Trophoblast cell (in vitro differentiated cells and primary cell): ENCODE data around the gene ACOT7.
A peak's percentile ranks its signal among the peaks of the same experiment; 100 is the strongest.

Experiments
- DNase-seq, 2 donors: peaks; one replicate each; pipeline ENCODE4 v3.0.0-alpha.2; 2016
- H2AFZ ChIP-seq: 2 replicates; pipeline ENCODE4 v1.6.1; 2013; ENCODE audit warnings: low read length, moderate library complexity, mild to moderate bottlenecking; ENCODE audit not compliant: insufficient read depth, poor library complexity
- H2AK5ac ChIP-seq: 2 replicates; pipeline ENCODE4 v1.6.1; 2013; ENCODE audit warnings: mild to moderate bottlenecking, low read length
- H2BK120ac ChIP-seq: 2 replicates; pipeline ENCODE4 v1.6.1; 2013; ENCODE audit warnings: low read length, mild to moderate bottlenecking, moderate library complexity; ENCODE audit not compliant: insufficient read depth, poor library complexity
- H2BK12ac ChIP-seq: 2 replicates; pipeline ENCODE4 v1.6.1; 2013; ENCODE audit warnings: mild to moderate bottlenecking, low read length, moderate library complexity
- H2BK5ac ChIP-seq: 2 replicates; pipeline ENCODE4 v1.6.1; 2013; ENCODE audit warnings: low read length, low read depth, moderate library complexity, mild to moderate bottlenecking; ENCODE audit not compliant: poor library complexity
- H3K14ac ChIP-seq: 2 replicates; pipeline ENCODE4 v1.6.1; 2013; ENCODE audit warnings: mild to moderate bottlenecking, low read length
- H3K18ac ChIP-seq: 2 replicates; pipeline ENCODE4 v1.6.1; 2013; ENCODE audit warnings: mild to moderate bottlenecking, low read length
- H3K23ac ChIP-seq: 2 replicates; pipeline ENCODE4 v1.6.1; 2013; ENCODE audit warnings: low read length
- H3K27ac ChIP-seq: 2 replicates; pipeline ENCODE4 v1.5.1; 2013; ENCODE audit warnings: low read depth, mild to moderate bottlenecking, inconsistent platforms, low read length, moderate library complexity
- H3K27me3 ChIP-seq: 2 replicates; pipeline ENCODE4 v1.6.1; 2013; ENCODE audit warnings: inconsistent platforms, mild to moderate bottlenecking, low read length, moderate library complexity; ENCODE audit not compliant: insufficient read depth
- H3K36me3 ChIP-seq, 2 experiments: 1 replicate in 1 of 2; 2 replicates in 1 of 2; pipeline ENCODE4 v1.6.1; 2013; ENCODE audit warnings: low read length in 2 of 2, mild to moderate bottlenecking in 2 of 2, moderate library complexity in 1 of 2; ENCODE audit not compliant: insufficient read depth in 2 of 2, control insufficient read depth in 1 of 2
- H3K4ac ChIP-seq: 2 replicates; pipeline ENCODE4 v1.6.1; 2013; ENCODE audit warnings: low read depth, mild to moderate bottlenecking, low read length, moderate library complexity
- H3K4me1 ChIP-seq, 2 experiments: 1 replicate in 1 of 2; 2 replicates in 1 of 2; pipeline ENCODE4 v1.6.1; 2013; ENCODE audit warnings: low read length in 2 of 2, mild to moderate bottlenecking in 2 of 2, moderate library complexity in 1 of 2; ENCODE audit not compliant: insufficient read depth in 2 of 2, control insufficient read depth in 1 of 2
- H3K4me2 ChIP-seq: 2 replicates; pipeline ENCODE4 v1.6.1; 2013; ENCODE audit warnings: inconsistent platforms, mild to moderate bottlenecking, low read length, moderate library complexity
- H3K4me3 ChIP-seq: 2 replicates; pipeline ENCODE4 v1.5.1; 2013; ENCODE audit warnings: mild to moderate bottlenecking, low read depth, low read length, inconsistent platforms
- H3K79me1 ChIP-seq: one replicate; pipeline ENCODE4 v1.6.1; 2013; ENCODE audit warnings: low read length
- H3K79me2 ChIP-seq: 2 replicates; pipeline ENCODE4 v1.6.1; 2013; ENCODE audit warnings: low read length, mild to moderate bottlenecking; ENCODE audit not compliant: control insufficient read depth, insufficient read depth, poor library complexity
- H3K9ac ChIP-seq: 2 replicates; pipeline ENCODE4 v1.6.1; 2013; ENCODE audit warnings: mild to moderate bottlenecking, low read length
- H3K9me3 ChIP-seq: 2 replicates; pipeline ENCODE4 v1.6.1; 2013; ENCODE audit warnings: low read depth, mild to moderate bottlenecking, control low read depth, inconsistent platforms, low read length; ENCODE audit not compliant: insufficient read depth
- H4K12ac ChIP-seq: 2 replicates; pipeline ENCODE4 v1.6.1; 2013; ENCODE audit warnings: low read depth, mild to moderate bottlenecking, low read length, moderate library complexity
- H4K8ac ChIP-seq: 2 replicates; pipeline ENCODE4 v1.6.1; 2013; ENCODE audit warnings: low read depth, mild to moderate bottlenecking, low read length, moderate library complexity
- H4K91ac ChIP-seq: one replicate; pipeline ENCODE4 v1.6.1; 2013; ENCODE audit warnings: low read depth, mild to moderate bottlenecking, low read length, moderate library complexity
- WGBS: extraction: QIAGEN DNeasy Blood & Tissue Kit; methylation state at CpG from one replicate; pipeline ENCODE4 v1.1.7; 2013; ENCODE audit warnings: missing lambda C conversion rate; ENCODE audit not compliant: insufficient read length, insufficient coverage; ENCODE audit errors: extremely low coverage; 5-methylcytosine and 5-hydroxymethylcytosine counted together

The ACOT7 gene

DNA sequence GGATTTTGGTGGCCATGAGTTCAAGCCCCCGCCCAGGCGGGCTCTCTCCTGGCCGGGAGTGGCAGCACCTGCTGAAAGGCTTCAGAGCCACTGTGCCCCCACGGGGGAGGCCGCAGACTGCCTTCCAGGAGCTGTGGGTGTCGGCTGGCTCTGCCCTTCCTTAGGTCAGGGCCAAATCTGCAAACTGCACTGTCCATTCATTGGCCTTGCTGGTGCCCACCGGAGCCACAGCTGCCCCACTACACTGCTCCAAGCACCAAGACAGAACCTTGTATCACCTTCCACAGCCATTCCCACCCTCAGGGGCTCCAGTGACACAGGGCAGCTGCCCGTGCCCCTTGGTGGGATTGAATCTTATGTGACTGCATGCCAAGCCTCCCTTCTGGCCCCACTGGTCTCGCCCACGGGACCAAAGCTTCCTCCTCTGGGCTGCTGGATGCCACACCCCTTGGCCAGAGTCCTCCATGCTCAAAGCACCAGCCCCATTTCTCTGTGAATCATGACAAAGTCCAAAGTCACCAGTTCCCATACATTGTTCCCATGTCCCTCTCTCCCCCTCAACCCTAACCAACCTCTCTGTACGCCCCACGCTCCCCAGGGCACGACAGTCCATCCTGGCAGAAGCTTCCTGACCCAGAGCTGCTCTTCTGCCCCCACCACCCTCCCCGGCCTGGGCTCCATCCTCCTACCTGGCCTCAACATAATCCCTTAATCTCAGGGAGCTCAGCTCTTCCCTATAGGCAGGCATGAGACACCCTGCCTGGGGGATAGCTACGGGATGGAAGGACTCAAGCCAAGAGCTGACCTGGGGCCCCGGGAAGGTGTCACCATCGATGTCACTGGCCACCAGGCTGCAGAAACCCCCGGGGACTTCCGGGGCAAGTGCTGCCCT lies 111.8 kb downstream of the ACOT7 start:
- no peak overlapping the region for H4K8ac ChIP-seq
- no peak overlapping the region for H3K14ac ChIP-seq
- no peak overlapping the region for H2AFZ ChIP-seq
- WGBS, result no CpG with 5 or more reads among the region's 19 CpGs
- H3K4me3 ChIP-seq, result no peak overlapping the region
- no peaks in the 10 kb centered on the region for H3K36me3 ChIP-seq
- H3K4me2 ChIP-seq, result no peak overlapping the region
- H3K79me2 ChIP-seq, result no peaks in the 10 kb centered on the region
- H3K9me3 ChIP-seq, result no peaks in the 10 kb centered on the region
- no peak overlapping the region for H3K27ac ChIP-seq
- no peaks in the 10 kb centered on the region for H3K79me1 ChIP-seq
- no peaks in the 10 kb centered on the region for H3K4me1 ChIP-seq
- H3K27me3 ChIP-seq, result no peaks in the 10 kb centered on the region
- no peak overlapping the region for H4K12ac ChIP-seq
- no peak overlapping the region for H2BK120ac ChIP-seq
- no peak overlapping the region for H3K9ac ChIP-seq
- H3K18ac ChIP-seq, result no peak overlapping the region
- H4K91ac ChIP-seq, result no peak overlapping the region
- no peak overlapping the region for H3K23ac ChIP-seq
- no peak overlapping the region for H2BK5ac ChIP-seq
- H2BK12ac ChIP-seq, result no peak overlapping the region
- DNase-seq, result no peak
- H3K4ac ChIP-seq, result no peak overlapping the region
- H2AK5ac ChIP-seq, result no peak overlapping the region

DNA sequence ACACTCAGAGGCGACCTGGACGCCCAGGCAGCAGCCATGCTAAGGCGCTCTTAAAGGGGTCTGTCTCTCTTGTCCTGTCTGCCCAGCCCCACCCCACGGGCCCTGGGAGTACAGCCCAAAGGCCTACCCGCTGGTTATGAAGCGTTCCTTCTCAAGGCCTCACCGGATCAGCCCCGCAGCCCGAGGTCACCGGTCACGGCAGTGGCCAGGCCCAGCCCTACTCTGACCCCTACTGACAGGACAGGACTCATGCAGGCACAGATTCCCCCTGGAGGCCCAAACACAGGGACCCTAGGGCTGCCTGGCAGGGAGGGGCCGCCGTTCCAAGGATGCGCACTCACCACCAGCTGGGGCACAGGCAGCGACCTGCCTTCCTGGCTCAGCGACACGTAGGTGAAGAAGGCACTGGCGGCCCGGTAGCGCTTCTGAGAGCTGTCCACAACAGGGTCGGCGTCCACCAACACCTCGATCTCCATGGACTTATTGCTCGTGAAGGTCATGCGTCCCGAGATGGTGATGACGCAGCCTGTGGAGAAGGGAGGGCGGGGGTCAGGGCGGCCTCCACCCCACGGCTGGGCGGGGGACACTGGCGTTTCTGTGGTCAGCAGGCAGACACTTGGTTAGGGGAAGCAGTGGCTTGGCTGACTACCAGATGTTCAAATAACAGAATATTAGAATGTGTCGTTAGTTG lies 112.7 kb downstream of the ACOT7 start:
- no peaks in the 10 kb centered on the region for H3K27me3 ChIP-seq
- no peak overlapping the region for H3K9ac ChIP-seq
- no peaks in the 10 kb centered on the region for H3K36me3 ChIP-seq
- no CpG with 5 or more reads among the region's 33 CpGs for WGBS
- no peak overlapping the region for H2AK5ac ChIP-seq
- H3K18ac ChIP-seq, result no peak overlapping the region
- H3K23ac ChIP-seq, result no peak overlapping the region
- no peak overlapping the region for H2BK12ac ChIP-seq
- H3K4me1 ChIP-seq, result peaks cover 0 to 2% of the 10 kb centered on the region in 2 experiments
- H2BK5ac ChIP-seq, result no peak overlapping the region
- DNase-seq, result peak in 1 of 2 donors; percentile 18
- H2AFZ ChIP-seq, result no peak overlapping the region
- H3K79me2 ChIP-seq, result no peaks in the 10 kb centered on the region
- no peaks in the 10 kb centered on the region for H3K79me1 ChIP-seq
- no peak overlapping the region for H2BK120ac ChIP-seq
- no peak overlapping the region for H4K91ac ChIP-seq
- no peaks in the 10 kb centered on the region for H3K9me3 ChIP-seq
- no peak overlapping the region for H4K12ac ChIP-seq
- H3K4ac ChIP-seq, result no peak overlapping the region
- no peak overlapping the region for H4K8ac ChIP-seq
- no peak overlapping the region for H3K27ac ChIP-seq
- no peak overlapping the region for H3K14ac ChIP-seq
- H3K4me2 ChIP-seq, result no peak overlapping the region
- no peak overlapping the region for H3K4me3 ChIP-seq

DNA sequence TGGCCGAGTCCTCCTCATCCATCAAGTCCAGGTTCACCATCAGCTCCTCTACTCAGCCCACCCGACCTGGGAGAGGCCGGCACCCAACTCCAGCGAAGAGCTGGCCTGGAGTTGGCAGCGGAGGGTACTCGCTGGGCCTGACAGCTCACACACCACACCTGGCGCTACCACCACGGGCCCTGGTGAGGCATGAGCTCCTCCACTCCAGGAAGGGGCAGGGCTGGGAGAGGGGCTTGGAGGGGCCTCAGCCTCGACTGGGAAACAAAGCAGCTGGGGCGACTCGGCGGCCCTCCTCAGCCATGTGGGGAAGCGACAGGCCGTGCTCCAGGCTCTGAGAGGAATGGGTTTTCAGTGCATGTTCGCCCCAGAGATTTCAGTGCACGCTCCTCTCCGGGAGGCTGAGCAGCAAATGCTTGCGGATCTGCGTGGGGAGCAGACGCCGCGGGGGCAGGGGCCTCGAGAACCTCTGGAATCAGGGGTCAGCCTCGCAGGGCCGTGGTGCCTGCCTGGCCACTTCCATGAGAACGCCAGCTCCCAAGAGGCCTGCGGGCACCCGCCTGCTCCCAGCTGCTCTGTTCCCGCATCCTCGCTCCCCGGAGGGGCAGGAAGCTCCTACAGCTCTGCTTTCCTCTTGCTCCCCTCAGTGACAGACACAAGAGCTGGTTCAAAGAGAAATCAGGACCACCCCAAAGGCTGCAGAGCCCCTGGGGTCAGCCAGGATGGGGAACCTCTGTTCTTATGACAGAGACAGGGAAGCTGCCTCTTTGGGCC lies 113.8 kb downstream of the ACOT7 start:
- no peak overlapping the region for H3K4me2 ChIP-seq
- H2BK12ac ChIP-seq, result no peak overlapping the region
- H3K27me3 ChIP-seq, result no peaks in the 10 kb centered on the region
- WGBS, result no CpG with 5 or more reads among the region's 31 CpGs
- no peaks in the 10 kb centered on the region for H3K9me3 ChIP-seq
- no peak overlapping the region for H3K27ac ChIP-seq
- peaks cover 0 to 2% of the 10 kb centered on the region in 2 experiments for H3K4me1 ChIP-seq
- H3K79me2 ChIP-seq, result no peaks in the 10 kb centered on the region
- H3K36me3 ChIP-seq, result no peaks in the 10 kb centered on the region
- H2BK120ac ChIP-seq, result no peak overlapping the region
- H3K4me3 ChIP-seq, result no peak overlapping the region
- H2AK5ac ChIP-seq, result no peak overlapping the region
- H3K23ac ChIP-seq, result no peak overlapping the region
- no peak overlapping the region for H2BK5ac ChIP-seq
- H3K4ac ChIP-seq, result no peak overlapping the region
- H4K91ac ChIP-seq, result no peak overlapping the region
- H4K8ac ChIP-seq, result no peak overlapping the region
- no peak for DNase-seq
- no peak overlapping the region for H4K12ac ChIP-seq
- no peak overlapping the region for H3K9ac ChIP-seq
- no peak overlapping the region for H3K14ac ChIP-seq
- no peaks in the 10 kb centered on the region for H3K79me1 ChIP-seq
- H3K18ac ChIP-seq, result no peak overlapping the region
- no peak overlapping the region for H2AFZ ChIP-seq

DNA sequence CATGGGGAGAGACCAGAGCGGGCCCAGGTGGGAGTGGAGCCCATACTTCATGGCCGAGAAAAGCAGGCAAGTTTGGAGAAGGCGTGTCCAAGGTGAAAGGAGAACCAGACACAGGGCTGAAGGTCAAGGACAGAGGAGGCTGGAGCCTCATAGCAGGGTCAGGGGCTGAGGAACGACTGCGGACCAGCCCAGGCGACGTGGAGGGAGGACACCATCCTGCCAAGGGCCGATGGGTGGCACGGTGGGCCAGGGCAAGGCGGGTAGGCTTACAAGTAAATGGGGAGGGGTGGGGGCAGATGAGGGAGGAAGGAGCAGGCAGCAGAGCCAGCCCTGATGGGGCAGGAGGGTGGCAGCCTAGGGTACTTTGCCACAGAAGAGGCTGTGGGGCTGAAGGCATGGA lies 114.5 kb downstream of the ACOT7 start:
- H2AK5ac ChIP-seq, result no peak overlapping the region
- H3K79me1 ChIP-seq, result no peaks in the 10 kb centered on the region
- H4K8ac ChIP-seq, result no peak overlapping the region
- WGBS, result no CpG with 5 or more reads among the region's 10 CpGs
- no peaks in the 10 kb centered on the region for H3K79me2 ChIP-seq
- H3K9me3 ChIP-seq, result no peaks in the 10 kb centered on the region
- no peak overlapping the region for H2AFZ ChIP-seq
- no peak overlapping the region for H3K14ac ChIP-seq
- DNase-seq, result no peak
- no peak overlapping the region for H3K9ac ChIP-seq
- no peak overlapping the region for H2BK12ac ChIP-seq
- H3K4me2 ChIP-seq, result no peak overlapping the region
- H2BK120ac ChIP-seq, result no peak overlapping the region
- no peaks in the 10 kb centered on the region for H3K27me3 ChIP-seq
- H4K91ac ChIP-seq, result no peak overlapping the region
- peaks cover 0 to 2% of the 10 kb centered on the region in 2 experiments for H3K4me1 ChIP-seq
- peaks cover 0 to 2% of the 10 kb centered on the region in 2 experiments for H3K36me3 ChIP-seq
- H4K12ac ChIP-seq, result no peak overlapping the region
- no peak overlapping the region for H3K4ac ChIP-seq
- no peak overlapping the region for H3K18ac ChIP-seq
- no peak overlapping the region for H3K27ac ChIP-seq
- H2BK5ac ChIP-seq, result no peak overlapping the region
- no peak overlapping the region for H3K23ac ChIP-seq
- H3K4me3 ChIP-seq, result no peak overlapping the region
